Tongue (tissue), 2 donors: ENCODE data around the gene TJP3. TPM values are rescaled to one million over a fixed set of nuclear protein-coding genes. Genes with fewer than 3 reads are reported as not detected.

Experiments
- DNase-seq: peaks from one replicate; pipeline ENCODE4 v3.0.0-alpha.2; 2015
- total RNA-seq: library from RNA; depleted of rRNA; stranded (reverse); fragments of >200 nt; gene quantifications from one replicate; pipeline ENCODE4 v1.2.3, GENCODE V29; 2014

The TJP3 gene
- total RNA-seq, 1 donor from 2014 or later: 5.4 TPM

GRCh38 chr19:3716147-3716668 is 8.0 kb downstream of the TJP3 start:
- no peak for DNase-seq

GRCh38 chr19:3719868-3720267 is 11.7 kb downstream of the TJP3 start:
- DNase-seq: no peak

- DNase-seq: no peak
These were observed 12.2 kb downstream of the TJP3 start for GRCh38 chr19:3720349-3720917.

- DNase-seq: peak; percentile 86
These were observed 13.1 kb downstream of the TJP3 start for GRCh38 chr19:3721131-3721886.

GRCh38 chr19:3721887-3722442 is 13.8 kb downstream of the TJP3 start:
- DNase-seq: no peak

- DNase-seq: no peak
These were observed 14.4 kb downstream of the TJP3 start for GRCh38 chr19:3722443-3723109.

- DNase-seq: no peak
These were observed 14.9 kb downstream of the TJP3 start for GRCh38 chr19:3723110-3723488.

GRCh38 chr19:3723883-3724282 is 15.7 kb downstream of the TJP3 start:
- no peak for DNase-seq

- no peak for DNase-seq
These were observed 16.9 kb downstream of the TJP3 start for GRCh38 chr19:3725121-3725520.

GRCh38 chr19:3725640-3726310 is 17.6 kb downstream of the TJP3 start:
- no peak for DNase-seq

- DNase-seq: no peak
These were observed 22.3 kb downstream of the TJP3 start for GRCh38 chr19:3730457-3730958.

- no peak for DNase-seq
These were observed 23.9 kb downstream of the TJP3 start for GRCh38 chr19:3732108-3732507.

GRCh38 chr19:3733549-3734309 is 25.5 kb downstream of the TJP3 start:
- DNase-seq: no peak

- no peak for DNase-seq
These were observed 26.1 kb downstream of the TJP3 start for GRCh38 chr19:3734310-3734600.

- no peak for DNase-seq
These were observed 28.0 kb downstream of the TJP3 start for GRCh38 chr19:3736106-3736724.

- no peak for DNase-seq
These were observed 29.5 kb downstream of the TJP3 start for GRCh38 chr19:3737487-3738205.

GRCh38 chr19:3738477-3739220 is 30.5 kb downstream of the TJP3 start:
- DNase-seq: no peak

GRCh38 chr19:3740431-3740830 is 32.2 kb downstream of the TJP3 start:
- DNase-seq: no peak

- DNase-seq: no peak
These were observed 35.3 kb downstream of the TJP3 start for GRCh38 chr19:3743486-3743885.
